RPMI8226 (cell line): ENCODE measurements around the gene LILRB5.
"Not testable (repeated sequence)": the region's sequence is repeated elsewhere in the genome, so short reads cannot be mapped to it uniquely, and the experiment has no call there.

Experiments used
- DNase-seq: peaks from one replicate; pipeline ENCODE4 v3.0.0-alpha.2; 2015

Gene LILRB5

DNA sequence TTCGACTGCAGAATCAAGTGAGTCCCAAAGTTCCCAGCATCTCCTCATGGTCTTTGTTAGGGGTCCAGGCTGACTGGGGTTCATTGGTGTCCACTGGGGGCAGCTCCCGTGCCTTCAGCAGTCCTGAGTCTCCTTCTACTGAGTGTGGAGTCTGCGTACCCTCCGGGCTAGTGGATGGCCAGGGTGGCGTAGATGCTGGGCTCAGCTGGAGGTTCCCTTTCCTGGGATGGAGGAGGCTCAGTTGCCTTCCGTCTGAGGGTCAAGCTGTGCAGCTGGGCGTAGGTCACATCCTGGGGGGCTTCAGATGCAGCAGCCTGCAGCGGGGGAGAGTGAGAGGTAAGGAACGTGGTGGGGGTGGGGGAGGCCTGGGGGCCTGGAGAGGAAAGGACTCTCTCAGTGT is 17.4 kb upstream of the LILRB5 start:
- not testable (repeated sequence) for DNase-seq

DNA sequence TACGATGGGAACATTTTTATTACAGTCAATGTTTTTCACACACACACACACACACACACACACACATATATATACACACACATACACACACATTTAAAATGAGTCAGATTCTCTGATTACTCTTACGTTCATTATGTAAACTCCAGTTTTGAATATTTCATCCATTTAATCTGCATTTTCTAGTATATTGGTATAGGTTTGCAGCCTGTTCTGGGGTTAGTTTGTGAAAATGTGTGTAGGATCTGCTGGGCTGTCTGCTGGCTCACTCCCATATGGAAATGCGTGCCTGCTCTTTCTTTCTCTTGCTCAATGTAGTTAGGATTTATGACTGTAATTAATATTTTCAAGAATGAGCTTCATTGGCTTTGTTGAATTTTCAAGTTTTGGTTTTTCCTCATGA is 16.7 kb upstream of the LILRB5 start:
- no peak for DNase-seq

DNA sequence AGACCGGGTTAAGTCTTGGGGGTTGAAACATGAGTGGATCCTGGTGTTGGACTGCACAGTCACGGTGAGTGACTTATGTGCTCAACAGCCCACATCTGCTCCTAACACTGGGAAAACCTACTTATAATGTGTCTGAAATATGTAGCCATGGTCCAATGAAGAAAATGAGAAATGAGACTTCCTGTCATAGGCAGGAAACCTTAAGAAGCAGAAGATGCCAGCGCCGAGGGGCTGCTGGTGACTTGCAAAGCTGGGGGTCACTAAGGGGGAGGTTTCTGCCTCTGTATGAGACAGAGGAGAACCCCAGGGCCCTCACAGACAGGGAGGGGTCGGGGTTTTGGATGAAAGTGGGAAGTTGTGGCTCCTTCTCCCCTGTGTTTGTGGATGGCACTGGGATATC is 15.1 kb upstream of the LILRB5 start:
- not testable (repeated sequence) for DNase-seq

DNA sequence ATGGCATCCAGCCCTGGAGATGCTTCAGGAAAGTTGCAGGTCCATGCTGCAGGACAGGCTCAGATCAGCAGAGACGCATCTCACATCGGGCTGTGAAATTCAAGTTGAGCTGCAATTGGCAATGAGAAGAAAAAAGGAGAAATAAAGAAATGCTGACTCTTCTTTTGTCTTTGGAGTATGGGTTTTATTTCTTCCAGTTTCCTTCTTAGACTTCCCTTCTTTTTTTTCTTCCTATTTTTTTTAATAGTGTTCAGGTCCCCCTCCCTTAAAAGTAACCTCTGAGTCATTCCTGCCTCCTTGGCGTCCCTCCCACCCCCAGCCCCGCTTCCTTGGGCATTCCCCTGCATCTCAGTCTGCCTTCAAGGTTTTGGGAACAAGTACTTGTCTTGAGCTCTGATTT is 14.5 kb upstream of the LILRB5 start:
- not testable (repeated sequence) for DNase-seq

DNA sequence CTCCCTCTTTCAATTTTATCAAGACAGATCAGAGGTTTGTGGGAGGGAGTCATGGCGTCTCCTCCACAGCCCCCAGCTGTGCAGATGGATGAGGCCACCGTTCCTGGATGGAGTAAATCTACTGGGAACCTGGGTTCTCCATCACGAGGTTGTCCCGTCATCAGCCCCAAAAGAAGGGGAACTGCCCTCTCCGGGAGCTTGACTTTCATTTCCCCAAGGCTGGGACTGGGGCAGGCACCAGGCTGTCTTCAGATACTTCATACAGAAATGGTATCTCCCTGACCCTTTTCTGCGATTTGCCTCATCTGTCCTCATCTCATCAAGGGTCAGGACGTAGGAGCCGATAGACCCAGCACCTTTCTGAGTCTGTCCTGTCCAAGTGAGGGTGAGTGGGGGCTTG is 14.0 kb upstream of the LILRB5 start:
- DNase-seq = no peak

DNA sequence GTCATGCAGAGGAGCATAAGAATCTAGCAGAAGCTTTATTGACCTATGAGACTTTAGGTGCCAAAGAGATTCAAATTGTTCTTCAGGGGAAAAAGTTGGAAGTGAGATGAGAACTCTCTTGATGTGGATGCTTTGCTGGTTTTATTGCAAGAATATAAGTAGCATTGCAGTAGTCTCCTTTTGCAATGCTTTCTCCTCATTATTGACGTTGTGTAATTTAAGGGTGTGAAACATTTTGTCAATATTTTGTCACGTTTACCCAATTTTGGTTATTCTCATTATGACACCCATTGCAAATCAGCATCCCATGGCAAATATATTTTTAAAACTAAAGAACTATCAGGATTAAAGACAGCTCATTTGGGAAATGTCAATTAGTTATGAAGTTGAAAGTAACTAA is 11.9 kb upstream of the LILRB5 start:
- no peak for DNase-seq

DNA sequence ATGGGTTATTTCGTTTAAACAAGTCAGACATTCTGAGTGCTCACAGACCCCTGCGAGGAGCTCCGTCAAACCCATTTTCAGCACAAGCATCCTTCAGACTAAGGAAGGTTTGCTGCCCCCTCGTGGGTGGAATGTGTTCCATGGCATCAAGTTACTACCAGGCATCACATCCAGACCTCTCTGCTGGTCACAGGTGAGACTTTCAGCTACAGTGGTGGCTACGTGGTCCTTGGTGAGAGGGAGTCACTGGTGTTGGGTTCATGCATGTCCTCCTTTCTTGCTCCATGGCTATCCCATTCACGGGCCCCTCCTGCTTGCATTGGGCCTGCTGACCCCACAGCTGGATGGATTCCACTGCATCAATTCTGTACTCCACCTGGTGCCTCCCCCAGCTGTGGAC is 9.1 kb upstream of the LILRB5 start:
- peak; percentile 90 for DNase-seq

DNA sequence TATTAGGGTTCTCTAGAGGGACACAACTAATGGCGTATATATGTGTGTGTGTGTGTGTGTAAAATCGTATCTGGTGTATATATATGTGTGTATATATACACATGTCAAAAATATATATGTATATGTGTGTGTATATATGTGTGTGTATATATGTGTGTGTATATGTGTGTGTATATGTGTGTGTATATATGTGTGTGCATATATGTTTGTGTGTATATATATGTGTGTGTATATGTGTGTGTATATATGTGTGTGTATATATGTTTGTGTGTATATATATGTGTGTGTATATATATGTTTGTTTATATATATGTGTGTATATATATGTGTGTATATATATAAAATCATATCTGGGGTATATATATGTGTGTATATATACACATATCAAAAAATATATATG is 5.4 kb upstream of the LILRB5 start:
- DNase-seq = no peak

DNA sequence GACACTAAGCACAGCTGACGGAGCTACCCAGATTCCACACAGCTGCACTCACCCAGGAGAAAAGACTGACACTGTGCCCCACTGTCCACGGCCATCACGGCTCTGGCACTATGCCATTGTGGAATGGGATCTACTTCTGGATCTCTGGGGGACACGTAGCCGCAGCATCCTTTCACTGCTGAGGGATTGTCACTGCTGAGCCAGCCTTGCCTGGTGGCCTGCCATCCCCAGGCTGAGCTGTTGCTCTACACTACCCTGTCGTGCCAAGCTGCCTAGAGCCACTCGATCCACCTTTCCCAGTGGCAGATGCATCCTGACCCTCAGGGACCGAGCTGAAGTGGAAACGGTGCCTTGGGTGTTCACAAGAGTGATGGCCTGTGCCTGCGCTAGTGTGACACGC is 5.0 kb upstream of the LILRB5 start:
- no peak for DNase-seq

DNA sequence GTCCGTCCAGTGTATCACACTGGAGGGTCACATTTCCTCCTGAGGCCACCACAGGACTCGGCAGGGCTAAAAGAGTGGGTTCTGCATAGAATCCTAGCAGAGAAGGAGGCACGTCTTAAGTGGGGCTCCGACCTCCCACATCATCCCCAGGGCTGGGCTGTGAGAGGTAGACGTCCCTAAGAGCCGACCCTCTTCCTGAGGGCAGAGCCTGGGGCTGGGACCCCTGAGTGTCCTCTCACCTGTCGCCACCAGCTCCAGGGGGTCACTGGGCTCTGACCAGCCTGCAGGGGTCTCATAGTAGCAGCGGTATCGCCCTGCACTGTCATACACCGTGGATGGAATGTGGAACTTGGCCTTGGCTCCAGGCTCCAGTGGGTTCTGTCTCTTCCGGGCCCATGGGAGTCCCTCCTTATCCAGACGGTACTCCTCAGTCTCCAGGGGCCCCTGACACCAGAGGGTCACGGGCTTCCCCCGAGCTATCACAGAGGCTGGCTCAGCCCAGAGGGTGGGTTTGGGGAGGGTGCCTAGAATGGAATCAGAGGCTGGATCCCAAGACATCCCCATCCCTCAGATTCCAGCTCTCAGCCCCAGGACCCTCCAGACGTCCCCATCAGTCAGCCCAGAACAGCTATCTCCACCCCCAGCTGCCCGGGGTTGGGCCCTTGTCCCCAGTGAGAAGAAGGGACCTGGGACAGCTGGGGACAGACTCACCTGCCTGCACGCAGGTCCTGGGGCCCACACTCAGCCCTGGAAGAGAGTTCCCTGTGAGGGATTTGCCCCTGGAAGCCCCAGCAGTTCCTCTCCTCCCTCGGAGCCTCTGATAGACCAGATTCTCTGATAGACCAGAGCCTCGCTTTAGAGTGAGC is 590 bp downstream of the LILRB5 start:
- no peak for DNase-seq

DNA sequence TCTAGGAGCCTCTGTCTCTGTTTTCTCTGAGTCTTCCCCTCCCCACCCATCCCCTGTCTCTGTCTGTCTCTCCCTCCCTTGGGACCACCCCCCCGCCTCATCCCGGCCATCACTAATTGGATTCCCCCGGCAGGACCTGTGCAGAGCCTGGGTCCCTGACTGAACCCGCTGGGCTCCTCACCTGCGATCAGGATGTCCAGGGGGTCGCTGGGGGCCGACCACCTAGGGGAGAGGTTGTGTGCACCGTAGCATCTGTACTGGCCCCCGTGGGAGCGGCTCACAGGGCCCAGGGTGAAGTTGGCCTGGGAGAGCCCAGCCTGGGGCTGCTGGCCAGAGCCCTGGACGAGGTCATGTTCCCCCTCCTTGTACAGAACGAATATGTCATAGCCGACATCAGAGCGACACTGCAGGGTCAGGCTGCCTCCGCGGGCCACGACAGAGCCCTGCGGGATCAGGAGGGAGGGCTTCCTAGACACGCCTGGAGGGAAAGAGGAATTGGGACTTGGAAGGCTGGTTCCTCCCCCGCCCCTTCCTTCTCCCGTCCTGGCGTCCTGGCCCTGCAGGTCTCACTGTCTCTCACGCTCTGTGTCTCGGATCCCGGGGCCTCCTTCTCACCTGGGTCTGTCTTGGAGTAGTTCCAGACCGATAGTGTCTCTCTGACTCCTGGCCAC is 1.8 kb downstream of the LILRB5 start:
- no peak for DNase-seq

DNA sequence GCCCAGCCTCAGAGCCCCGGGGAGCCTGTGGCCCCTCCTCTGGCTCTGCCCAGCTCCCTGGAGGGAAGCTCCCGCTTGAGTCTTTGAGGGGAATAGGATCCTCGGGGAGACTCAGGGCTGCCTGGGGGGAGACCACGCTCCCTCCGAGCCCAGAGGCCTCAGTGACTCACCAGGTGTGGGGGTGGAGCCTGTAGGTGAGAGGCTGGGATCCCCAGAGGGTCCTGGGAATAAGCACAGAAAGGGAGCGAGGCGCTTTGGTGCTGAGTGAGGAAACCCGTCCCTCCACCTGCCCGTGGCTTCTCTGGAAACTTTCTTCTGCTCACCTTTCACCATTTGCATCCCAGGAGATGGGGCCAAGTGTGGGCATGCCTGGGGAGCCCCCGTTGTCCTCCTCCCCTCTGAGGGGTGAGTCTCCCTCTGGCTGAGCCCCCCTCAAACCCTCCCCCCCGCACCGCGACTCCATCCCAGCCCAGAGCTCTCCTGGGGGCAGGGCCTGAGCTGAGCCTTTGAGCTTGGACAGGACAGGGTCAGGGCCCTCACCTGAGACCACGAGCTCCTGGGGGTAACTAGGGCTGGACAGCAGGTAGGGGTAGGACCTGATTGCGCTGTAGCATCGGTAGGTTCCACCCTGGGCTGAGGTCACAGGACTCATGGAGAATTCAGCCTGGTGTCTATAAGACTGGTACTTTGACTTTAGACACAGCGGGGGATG is 2.7 kb downstream of the LILRB5 start:
- DNase-seq = no peak

DNA sequence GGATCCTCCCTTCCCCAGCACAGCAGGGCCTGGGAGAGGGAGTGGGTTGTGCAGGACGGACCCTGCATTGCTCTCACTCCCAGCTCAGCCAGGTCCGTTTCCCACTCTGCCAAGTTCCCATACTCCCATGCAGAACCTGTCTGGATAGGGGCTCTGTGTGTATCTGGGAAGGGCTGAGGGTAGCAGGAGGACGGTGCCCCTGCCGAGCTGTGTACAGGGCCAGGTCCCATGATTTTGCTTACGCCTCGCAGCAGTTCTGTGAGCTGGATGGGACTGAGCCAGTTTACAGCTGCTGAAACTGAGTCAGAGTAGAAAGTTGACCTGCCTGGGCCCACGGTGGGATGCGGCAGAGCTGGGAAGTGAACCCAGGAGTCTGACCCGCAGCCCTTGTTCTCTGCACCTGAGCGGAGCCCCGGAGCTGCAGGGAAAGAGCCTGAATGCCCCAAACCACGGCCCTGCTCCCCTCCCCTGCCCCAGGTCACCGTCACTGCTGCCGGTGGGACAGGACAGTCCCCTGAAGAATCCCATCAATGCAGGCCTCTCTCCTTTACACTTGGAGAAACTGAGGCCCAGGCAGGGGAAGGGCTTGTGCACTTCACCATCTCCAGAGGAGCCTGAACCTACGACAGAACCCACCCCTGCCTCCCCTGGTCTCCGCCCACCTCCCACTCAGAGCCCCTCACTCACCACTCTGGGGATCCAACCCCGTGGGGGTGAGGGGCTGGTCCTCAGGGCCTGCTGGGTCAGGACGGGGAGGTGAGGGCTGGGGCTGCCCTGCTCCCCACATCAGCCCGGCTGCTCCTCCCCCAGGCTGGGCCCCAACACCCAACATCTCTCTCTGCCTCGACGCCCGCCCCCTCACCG is 3.5 kb downstream of the LILRB5 start:
- no peak for DNase-seq

DNA sequence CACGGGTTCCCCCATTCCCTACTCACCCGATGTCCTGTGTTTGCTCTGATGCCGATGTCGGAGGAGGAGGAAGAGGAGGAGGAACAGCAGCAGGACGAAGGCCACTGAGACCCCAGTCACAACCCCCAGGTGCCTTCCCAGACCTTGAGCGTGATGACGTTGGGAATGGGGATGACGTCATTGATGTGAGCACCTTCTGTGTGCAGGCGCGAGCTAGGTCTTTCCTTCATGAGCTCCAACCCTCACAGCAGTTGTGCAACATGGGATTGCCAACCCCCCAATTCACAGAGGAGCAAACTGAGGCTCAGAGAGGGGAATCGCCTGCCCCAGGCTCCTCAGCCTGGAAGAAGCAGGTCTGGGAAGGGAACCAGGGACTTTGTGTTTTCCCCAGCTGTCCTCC is 4.2 kb downstream of the LILRB5 start:
- DNase-seq = no peak

DNA sequence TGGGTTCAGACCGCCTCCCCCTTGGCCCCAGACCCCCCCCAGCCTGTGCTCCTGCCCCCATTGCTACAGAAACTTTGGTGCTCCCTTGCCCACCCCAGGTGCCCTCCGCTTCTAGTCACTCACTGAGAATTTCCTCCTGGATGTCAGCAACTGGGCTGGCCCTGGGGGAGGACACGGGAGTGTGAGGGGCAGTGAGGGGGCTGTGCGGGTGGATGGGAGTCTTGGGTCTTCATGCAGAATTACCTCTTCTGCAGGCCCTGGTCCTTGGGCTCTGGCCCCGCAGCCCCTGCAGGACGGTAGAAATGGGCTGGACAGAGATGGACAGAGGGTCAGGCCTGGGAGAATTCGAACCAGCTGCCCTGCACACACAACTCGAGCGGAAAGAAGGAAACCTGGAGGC is 4.8 kb downstream of the LILRB5 start:
- DNase-seq = no peak

DNA sequence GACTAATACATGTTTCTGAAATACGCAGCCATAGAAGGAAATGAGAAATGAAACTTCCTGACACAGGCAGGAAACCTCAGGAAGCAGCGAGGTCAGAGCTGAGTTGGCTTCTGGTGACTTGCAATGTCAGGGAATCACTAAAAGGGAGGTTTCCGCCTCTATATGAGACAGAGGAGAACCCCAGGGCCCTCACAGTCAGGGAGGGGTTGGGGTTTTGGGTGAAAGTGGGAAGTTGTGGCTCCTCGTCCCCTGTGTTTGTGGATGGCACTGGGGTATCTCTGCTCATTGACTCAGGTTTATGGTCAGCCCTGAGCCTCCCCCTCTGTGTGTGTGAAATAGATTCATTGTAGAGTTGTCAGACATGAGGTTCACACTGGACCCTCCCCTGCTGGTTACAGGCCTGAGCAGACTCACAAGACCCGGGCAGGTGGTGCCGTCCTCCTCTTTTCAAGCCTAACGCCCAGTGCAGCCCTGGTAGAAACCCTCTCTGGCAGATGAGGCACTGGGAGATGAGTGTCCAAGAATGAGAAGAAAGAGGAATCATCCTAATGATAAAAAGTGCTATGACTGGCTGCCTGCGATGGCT is 9.0 kb downstream of the LILRB5 start:
- DNase-seq = peak; percentile 89

DNA sequence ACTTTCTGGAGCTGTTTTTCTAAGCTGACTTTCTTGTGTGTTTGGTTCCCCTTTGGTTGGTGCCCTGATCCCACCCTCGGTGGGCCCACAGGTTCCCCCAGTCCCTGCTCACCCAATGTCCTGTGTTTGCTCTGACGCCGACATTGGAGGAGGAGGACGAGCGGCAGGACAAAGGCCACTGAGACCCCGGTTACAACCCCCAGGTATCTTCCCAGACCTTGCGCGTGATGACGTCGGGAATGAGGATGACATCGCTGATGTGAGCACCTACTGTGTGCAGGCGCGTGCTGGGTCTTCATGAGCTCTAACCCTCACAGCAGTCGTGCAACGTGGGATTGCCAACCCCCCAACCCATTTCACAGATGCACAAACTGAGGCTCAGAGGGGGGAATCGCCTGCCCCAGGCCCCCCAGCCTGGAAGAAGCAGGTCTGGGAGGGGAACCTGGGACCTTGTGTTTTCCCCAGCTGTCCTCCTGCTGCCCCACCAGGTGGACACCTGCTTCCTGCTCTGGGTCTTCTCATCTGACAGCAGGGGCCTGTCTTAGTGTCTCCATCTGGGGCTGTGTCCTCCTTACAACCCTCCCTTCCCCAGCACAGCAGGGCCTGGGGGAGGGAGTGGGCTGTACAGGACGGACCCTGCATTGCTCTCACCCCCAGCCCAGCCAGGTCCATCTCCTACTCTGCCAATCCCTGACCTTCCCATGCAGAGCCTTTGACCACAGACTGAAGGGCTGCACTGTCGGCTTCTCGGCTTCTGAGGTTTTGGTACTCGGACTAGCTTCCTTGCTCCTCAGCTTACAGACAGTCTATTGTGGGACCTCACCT is 9.8 kb downstream of the LILRB5 start:
- no peak for DNase-seq

DNA sequence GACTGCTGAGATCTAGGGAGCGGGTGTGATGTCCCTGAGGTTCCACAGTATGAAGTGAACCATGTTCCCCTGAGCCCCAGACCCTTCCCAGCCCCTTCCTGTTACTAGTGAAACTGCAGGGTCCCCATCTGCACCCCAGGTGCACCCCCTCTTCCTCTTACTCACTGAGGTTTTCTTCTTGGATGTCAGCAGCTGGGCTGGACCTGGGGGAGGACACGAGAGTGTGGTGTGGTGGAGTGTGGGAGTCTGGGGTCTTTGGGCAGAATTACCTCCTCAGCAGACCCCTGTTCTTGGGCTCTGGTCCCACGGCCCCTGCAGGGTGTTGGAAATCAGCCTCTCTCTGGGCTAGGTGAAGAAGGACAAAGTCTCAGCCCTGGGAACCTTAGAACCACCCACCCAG is 11.1 kb downstream of the LILRB5 start:
- no peak for DNase-seq

DNA sequence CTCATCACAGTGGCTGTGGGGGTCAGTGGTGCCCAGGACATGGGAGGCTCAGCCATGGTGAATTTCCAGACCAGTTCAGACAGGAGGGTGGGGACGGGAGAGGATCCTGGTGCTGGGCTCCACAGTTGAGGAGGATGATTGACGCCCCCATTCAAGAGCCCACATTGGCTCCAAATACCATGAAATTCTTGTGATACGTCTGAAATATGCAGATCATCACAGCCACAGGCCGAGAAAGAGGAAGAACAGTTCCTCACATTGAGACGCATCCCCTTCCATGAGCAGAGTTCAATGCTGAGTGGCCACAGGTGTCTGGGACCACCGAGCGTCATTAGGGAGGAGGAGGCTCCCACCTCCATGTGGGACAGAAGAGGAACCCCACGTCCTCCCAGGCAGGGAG is 13.3 kb downstream of the LILRB5 start:
- DNase-seq = not testable (repeated sequence)

DNA sequence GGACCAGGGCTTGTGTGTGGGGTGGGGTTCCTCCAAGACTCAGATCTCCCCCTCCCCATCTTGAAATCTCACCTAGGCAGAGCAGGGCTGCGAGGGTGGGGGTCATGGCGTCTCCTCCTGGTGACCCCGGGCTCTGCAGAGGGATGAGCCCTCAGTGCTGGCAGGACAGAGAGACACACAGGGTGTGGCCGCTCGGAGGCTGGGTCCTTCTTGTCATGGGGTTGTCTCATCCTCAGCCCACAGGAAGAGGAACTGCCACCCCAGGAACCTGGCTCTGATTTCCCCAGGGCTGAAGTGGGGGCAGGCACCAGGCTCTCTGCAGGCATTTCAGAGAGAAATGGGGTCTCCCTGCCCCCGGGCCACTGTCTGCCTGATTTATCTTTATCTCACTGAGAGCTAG is 14.4 kb downstream of the LILRB5 start, which contains the start of gene LILRA6:
LILRA6 (minus strand) TSS at position 145 of the 400 bp plus-strand sequence.
- DNase-seq = not testable (repeated sequence)

DNA sequence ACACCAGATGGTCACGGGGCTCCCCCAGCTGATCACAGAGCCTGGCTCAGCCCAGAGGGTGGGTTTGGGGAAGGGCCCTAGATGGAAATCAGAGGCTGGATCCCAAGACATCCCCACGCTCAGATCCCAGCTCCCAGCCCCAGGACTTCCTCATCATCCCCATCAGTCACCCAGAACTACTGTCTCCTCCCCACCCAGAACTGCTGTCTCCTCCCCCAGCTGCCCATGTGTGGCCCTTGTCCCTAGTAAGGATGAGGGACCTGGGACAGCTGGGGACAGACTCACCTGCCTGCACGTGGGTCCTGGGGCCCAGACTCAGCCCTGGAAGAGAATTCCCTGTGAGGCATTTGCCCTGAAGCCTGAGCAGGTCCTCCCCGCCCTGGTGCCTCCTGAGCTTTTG is 14.8 kb downstream of the LILRB5 start:
- not testable (repeated sequence) for DNase-seq
